Measurements from ENCODE around the gene CSTPP1.

CSTPP1 gene

DNA sequence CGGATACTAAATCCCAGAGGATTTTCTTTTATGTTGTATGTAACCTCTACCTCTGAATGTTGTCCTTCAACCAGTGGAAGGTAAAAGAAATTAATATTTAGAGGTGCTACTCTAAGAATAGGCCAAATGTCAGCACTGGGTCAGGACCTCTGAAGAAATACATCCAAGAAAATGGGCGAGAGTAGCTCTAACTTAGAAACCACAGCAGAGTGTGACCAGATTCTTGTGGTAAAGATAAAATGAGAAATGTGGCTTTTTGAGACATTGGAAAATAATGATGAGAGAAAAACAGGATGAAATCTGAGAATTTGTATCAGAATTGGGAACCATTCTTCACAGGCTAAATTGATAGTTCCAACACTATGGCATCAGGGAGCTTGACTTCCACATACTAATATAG, 63.5 kb downstream of the CSTPP1 start:
- Histone ChIP-seq H2AFZ (ENCODE audit: low read depth, low read length, severe bottlenecking) (no peak overlapping the region), H3K9me2 (replicated peaks; ENCODE audit: insufficient read depth, low read length) (no peaks in the 10 kb centered on the region), H3K9ac (ENCODE audit: low read length) (no peak overlapping the region), H3K27me3 (ENCODE audit: low read length) (no peaks in the 10 kb centered on the region), H3K79me2 (ENCODE audit: insufficient read depth, low read length) (no peaks in the 10 kb centered on the region), H3K4me2 (ENCODE audit: low read depth, low read length, poor library complexity, severe bottlenecking) (no peak overlapping the region), H3F3A (ENCODE audit: insufficient read depth) (no peaks in the 10 kb centered on the region), H3K36me3 (ENCODE audit: low read length) (no peaks in the 10 kb centered on the region), H3K4me3 (ENCODE audit: insufficient read depth, low read length, poor library complexity, severe bottlenecking) (no peak overlapping the region), H4K20me1 (ENCODE audit: low read depth, low read length) (no peaks in the 10 kb centered on the region), H3K27ac (ENCODE audit: low read depth, low read length) (no peak overlapping the region), H3K9me3 (ENCODE audit: insufficient read depth, low read length) (no peaks in the 10 kb centered on the region)
- TF ChIP-seq EZH2phosphoT487 (conservative IDR thresholded peaks at IDR 0.05; ENCODE audit: low read length): no peak
- TF ChIP-seq, protein P1, sequence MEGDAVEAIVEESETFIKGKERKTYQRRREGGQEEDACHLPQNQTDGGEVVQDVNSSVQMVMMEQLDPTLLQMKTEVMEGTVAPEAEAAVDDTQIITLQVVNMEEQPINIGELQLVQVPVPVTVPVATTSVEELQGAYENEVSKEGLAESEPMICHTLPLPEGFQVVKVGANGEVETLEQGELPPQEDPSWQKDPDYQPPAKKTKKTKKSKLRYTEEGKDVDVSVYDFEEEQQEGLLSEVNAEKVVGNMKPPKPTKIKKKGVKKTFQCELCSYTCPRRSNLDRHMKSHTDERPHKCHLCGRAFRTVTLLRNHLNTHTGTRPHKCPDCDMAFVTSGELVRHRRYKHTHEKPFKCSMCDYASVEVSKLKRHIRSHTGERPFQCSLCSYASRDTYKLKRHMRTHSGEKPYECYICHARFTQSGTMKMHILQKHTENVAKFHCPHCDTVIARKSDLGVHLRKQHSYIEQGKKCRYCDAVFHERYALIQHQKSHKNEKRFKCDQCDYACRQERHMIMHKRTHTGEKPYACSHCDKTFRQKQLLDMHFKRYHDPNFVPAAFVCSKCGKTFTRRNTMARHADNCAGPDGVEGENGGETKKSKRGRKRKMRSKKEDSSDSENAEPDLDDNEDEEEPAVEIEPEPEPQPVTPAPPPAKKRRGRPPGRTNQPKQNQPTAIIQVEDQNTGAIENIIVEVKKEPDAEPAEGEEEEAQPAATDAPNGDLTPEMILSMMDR (IDR thresholded peaks at IDR 0.05; ENCODE audit: insufficient read depth, low read length, poor library complexity, severe bottlenecking): no peak

DNA sequence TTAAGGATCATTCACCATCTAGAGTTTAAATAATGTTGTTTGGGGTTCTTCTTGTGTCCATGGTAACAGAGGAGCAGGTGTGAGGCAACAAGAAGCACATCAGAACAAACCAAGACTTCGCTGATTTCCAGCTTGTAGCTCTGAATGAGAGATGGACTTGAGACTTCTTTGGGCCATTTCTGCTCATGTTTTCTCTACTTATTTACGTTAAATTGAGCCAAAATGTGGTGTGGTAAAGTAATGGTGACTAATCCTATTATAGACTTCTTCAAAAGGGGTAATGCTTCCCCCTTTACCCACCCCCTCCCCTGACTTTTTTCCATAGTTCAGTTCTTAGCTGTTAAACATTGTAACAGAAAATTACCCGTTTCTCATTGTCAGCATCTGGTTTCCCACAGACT, 65.2 kb downstream of the CSTPP1 start:
- no peak overlapping the region for H2AFZ ChIP-seq (ENCODE audit: low read depth, low read length, severe bottlenecking)
- H3K79me2 ChIP-seq (ENCODE audit: insufficient read depth, low read length): no peaks in the 10 kb centered on the region
- no peak overlapping the region for H3K4me2 ChIP-seq (ENCODE audit: low read depth, low read length, poor library complexity, severe bottlenecking)

DNA sequence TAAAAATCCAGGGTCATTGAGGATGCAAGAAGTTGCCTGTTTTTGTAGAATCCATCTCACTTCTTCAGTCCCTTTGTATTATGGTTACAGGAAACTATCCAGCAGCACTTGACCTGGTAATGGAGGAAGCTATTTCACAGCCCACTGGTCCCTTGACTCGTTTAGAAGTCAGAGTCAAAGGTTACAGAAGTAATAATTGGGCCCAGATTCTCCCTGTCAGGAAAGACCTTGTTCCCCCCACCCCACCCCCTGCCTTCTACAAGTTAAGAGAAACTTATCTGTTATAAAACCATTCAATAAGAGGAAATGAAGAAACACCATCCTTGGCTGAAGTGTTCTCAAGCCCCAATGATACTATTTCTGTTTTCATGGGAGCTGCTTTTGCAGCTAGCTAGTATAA, 65.8 kb downstream of the CSTPP1 start:
- no peaks in the 10 kb centered on the region for H3K9me2 ChIP-seq (replicated peaks; ENCODE audit: insufficient read depth, low read length)
- no peak overlapping the region for H3K4me2 ChIP-seq (ENCODE audit: low read depth, low read length, poor library complexity, severe bottlenecking)
- no peak overlapping the region for H3K4me3 ChIP-seq (ENCODE audit: insufficient read depth, low read length, poor library complexity, severe bottlenecking)
- H3K79me2 ChIP-seq (ENCODE audit: insufficient read depth, low read length): no peaks in the 10 kb centered on the region
- H2AFZ ChIP-seq (ENCODE audit: low read depth, low read length, severe bottlenecking): no peak overlapping the region
- no peak for TF ChIP-seq EZH2phosphoT487 (conservative IDR thresholded peaks at IDR 0.05; ENCODE audit: low read length)
- TF ChIP-seq, protein P1 (IDR thresholded peaks at IDR 0.05; ENCODE audit: insufficient read depth, low read length, poor library complexity, severe bottlenecking): no peak
- no peak overlapping the region for H3K27ac ChIP-seq (ENCODE audit: low read depth, low read length)
- no peaks in the 10 kb centered on the region for H3K36me3 ChIP-seq (ENCODE audit: low read length)
- no peak overlapping the region for H3K9ac ChIP-seq (ENCODE audit: low read length)
- H4K20me1 ChIP-seq (ENCODE audit: low read depth, low read length): no peaks in the 10 kb centered on the region
- no peaks in the 10 kb centered on the region for H3K27me3 ChIP-seq (ENCODE audit: low read length)
- H3K9me3 ChIP-seq (ENCODE audit: insufficient read depth, low read length): no peaks in the 10 kb centered on the region
- H3F3A ChIP-seq (ENCODE audit: insufficient read depth): no peaks in the 10 kb centered on the region

More for the DNA sequence above, 65.2 kb downstream of the CSTPP1 start:
- H3F3A ChIP-seq (ENCODE audit: insufficient read depth): no peaks in the 10 kb centered on the region
- no peak for TF ChIP-seq EZH2phosphoT487 (conservative IDR thresholded peaks at IDR 0.05; ENCODE audit: low read length)
- TF ChIP-seq, protein P1 (IDR thresholded peaks at IDR 0.05; ENCODE audit: insufficient read depth, low read length, poor library complexity, severe bottlenecking): no peak
- H3K9me2 ChIP-seq (replicated peaks; ENCODE audit: insufficient read depth, low read length): no peaks in the 10 kb centered on the region
- no peak overlapping the region for H3K27ac ChIP-seq (ENCODE audit: low read depth, low read length)
- no peaks in the 10 kb centered on the region for H3K36me3 ChIP-seq (ENCODE audit: low read length)
- H4K20me1 ChIP-seq (ENCODE audit: low read depth, low read length): no peaks in the 10 kb centered on the region
- no peaks in the 10 kb centered on the region for H3K9me3 ChIP-seq (ENCODE audit: insufficient read depth, low read length)
- H3K4me3 ChIP-seq (ENCODE audit: insufficient read depth, low read length, poor library complexity, severe bottlenecking): no peak overlapping the region
- no peaks in the 10 kb centered on the region for H3K27me3 ChIP-seq (ENCODE audit: low read length)
- no peak overlapping the region for H3K9ac ChIP-seq (ENCODE audit: low read length)
